PC-9 (cell line): ENCODE data around the gene CYB5D1. TPM values are rescaled to one million over a fixed set of nuclear protein-coding genes. Genes with fewer than 3 reads are reported as not detected.

Experiments used
- BruUV-seq: library from RNA; stranded (reverse); fragments of 400-500 nt; replicated peaks from 2 replicates; lab custom pipeline; 2021; lab: Mats Ljungman, UMichigan
- CTCF ChIA-PET: fragments of 300-600 bp; sonication (Branson Sonifier 250); formaldehyde crosslinking; loops from one replicate; lab custom pipeline; 2022; ENCODE audit warnings: antibody characterized with exemption; lab: Charles Lee
- POLR2A ChIA-PET: fragments of 300-600 bp; sonication (Branson Sonifier 250); formaldehyde crosslinking; loops from one replicate; lab custom pipeline; 2022; ENCODE audit warnings: antibody characterized with exemption; ENCODE audit not compliant: unreplicated experiment; lab: Charles Lee
- DNase-seq, 2 experiments: peaks; one replicate each; pipeline versions ENCODE4 v3.0.0 to v3.0.0-alpha.2; 2015 to 2022; ENCODE audit warnings: mixed read lengths in 1 of 2
- H2AFZ ChIP-seq: fragments of 200-600 bp; sonication (generic); 2 replicates; pipeline ENCODE4 v1.8.1; 2017; ENCODE audit warnings: antibody characterized with exemption
- H3F3A ChIP-seq: fragments of 200-600 bp; sonication (generic); 2 replicates; pipeline ENCODE4 v1.8.1; 2017; ENCODE audit warnings: antibody characterized with exemption, mild to moderate bottlenecking, low read depth; ENCODE audit not compliant: insufficient read depth
- H3K27ac ChIP-seq: fragments of 200-600 bp; sonication (generic); 2 replicates; pipeline ENCODE4 v1.6.1; 2016; ENCODE audit warnings: mixed run types
- H3K27me3 ChIP-seq: fragments of 200-600 bp; sonication (generic); 2 replicates; pipeline ENCODE4 v1.6.1; 2016; ENCODE audit warnings: low read depth, mixed run types; ENCODE audit not compliant: insufficient read depth
- H3K36me3 ChIP-seq: fragments of 200-600 bp; sonication (generic); 2 replicates; pipeline ENCODE4 v1.6.1; 2016; ENCODE audit warnings: low read depth, mixed run types
- H3K4me1 ChIP-seq: fragments of 200-600 bp; sonication (generic); replicated peaks from 2 replicates; pipeline ENCODE4 v1.6.1; 2016; ENCODE audit warnings: mixed run types; ENCODE audit not compliant: insufficient read depth
- H3K4me2 ChIP-seq: fragments of 200-600 bp; sonication (generic); 2 replicates; pipeline ENCODE4 v1.6.1; 2017; ENCODE audit warnings: mixed run types
- H3K4me3 ChIP-seq: fragments of 200-600 bp; sonication (generic); 2 replicates; pipeline ENCODE4 v1.6.1; 2016; ENCODE audit warnings: mixed run types
- H3K79me2 ChIP-seq: fragments of 200-600 bp; sonication (generic); 2 replicates; pipeline ENCODE4 v1.6.1; 2017; ENCODE audit warnings: low read depth, mixed run types
- H3K9me2 ChIP-seq: fragments of 200-600 bp; sonication (generic); 2 replicates; pipeline ENCODE4 v1.8.1; 2017; ENCODE audit warnings: mild to moderate bottlenecking; ENCODE audit not compliant: insufficient read depth
- H3K9me3 ChIP-seq: fragments of 200-600 bp; sonication (generic); 2 replicates; pipeline ENCODE4 v1.8.1; 2016; ENCODE audit warnings: low read depth; ENCODE audit not compliant: insufficient read depth
- H4K20me1 ChIP-seq: fragments of 200-600 bp; sonication (generic); 2 replicates; pipeline ENCODE4 v1.8.1; 2017; ENCODE audit not compliant: insufficient read depth
- CTCF ChIP-seq: fragments of 200-600 bp; sonication (generic); conservative IDR thresholded peaks from 2 replicates; pipeline ENCODE4 v1.6.1; 2017; ENCODE audit warnings: mixed run types, antibody characterized with exemption, mild to moderate bottlenecking, moderate library complexity
- EZH2 ChIP-seq: fragments of 200-600 bp; sonication (generic); IDR thresholded peaks from 2 replicates; pipeline ENCODE4 v1.8.0; 2017; ENCODE audit warnings: antibody characterized with exemption, low read depth
- intact Hi-C: fragments of 100-400 bp; cut with micrococcal nuclease; formaldehyde crosslinking; loops from one replicate; pipeline ENCODE4 v1.10.0; 2022; ENCODE audit not compliant: unreplicated experiment
- total RNA-seq: library from RNA; stranded (reverse); gene quantifications from 2 replicates; pipeline ENCODE4 v1.2.3, GENCODE V29; 2021

The CYB5D1 gene
- total RNA-seq, 1 experiment from 2014 or later = 22.0 TPM

- H3K27ac ChIP-seq = no peak overlapping the region
- no peaks in the 10 kb centered on the region for H3K9me3 ChIP-seq
- intact Hi-C loops = loop anchor here (10.0 kb wide), 1 partner anchor 269 kb away; the partner anchor contains the start of gene MPDU1
- peaks cover 12% of the 10 kb centered on the region for H3K4me1 ChIP-seq
- CTCF ChIA-PET = no interaction called here
- H3F3A ChIP-seq = peaks cover 11% of the 10 kb centered on the region
- BruUV-seq = no TSS peak
- H3K36me3 ChIP-seq = no peaks in the 10 kb centered on the region
- peaks cover 11% of the 10 kb centered on the region for H3K79me2 ChIP-seq
- H4K20me1 ChIP-seq = no peaks in the 10 kb centered on the region
- no peaks in the 10 kb centered on the region for H3K9me2 ChIP-seq
- no peak for DNase-seq
- no peak overlapping the region for H3K4me2 ChIP-seq
- POLR2A ChIA-PET = no interaction called here
- H2AFZ ChIP-seq = no peak overlapping the region
- H3K4me3 ChIP-seq = no peak overlapping the region
- no peak for TF ChIP-seq EZH2
- no peak for TF ChIP-seq CTCF
- H3K27me3 ChIP-seq = no peaks in the 10 kb centered on the region
Measured at GRCh38 chr17:7854078-7854777, 3.6 kb upstream of the CYB5D1 start.

- Histone ChIP-seq H3K4me3 (peak within 1 kb of the TSS; percentile 97), H3K4me1 (peaks cover 13% of the 10 kb centered on the region), H4K20me1 (no peaks in the 10 kb centered on the region), H2AFZ (no peak within 1 kb of the TSS), H3K27me3 (no peaks in the 10 kb centered on the region), H3F3A (peaks cover 11% of the 10 kb centered on the region), H3K27ac (peak within 1 kb of the TSS; percentile 79; the same call in 1 of the 2 replicates), H3K4me2 (peak within 1 kb of the TSS; percentile 97), H3K79me2 (peaks cover 18% of the 10 kb centered on the region), H3K36me3 (no peaks in the 10 kb centered on the region), H3K9me3 (no peaks in the 10 kb centered on the region), H3K9me2 (no peaks in the 10 kb centered on the region)
- BruUV-seq = no TSS peak
- POLR2A ChIA-PET = interaction anchor here (0.5 to 0.7 kb wide), 3 partner anchors 16 to 557 kb away, joined by 4 to 6 read pairs (median 5); no protein-coding TSS in a partner anchor
- intact Hi-C loops = loop anchor here (5.0 to 10.0 kb wide), 2 partner anchors 33 to 270 kb away; partner anchors contain the start of gene MPDU1
- no peak for DNase-seq
- CTCF ChIA-PET = interaction anchor here (0.6 kb wide), 1 partner anchor 185 kb away, joined by 7 read pairs; no protein-coding TSS in a partner anchor
- TF ChIP-seq EZH2 (no peak), CTCF (no peak)
Measured at GRCh38 chr17:7854851-7855659, 2.7 kb upstream of the CYB5D1 start, which contains the start of gene TMEM88. TSS of gene TMEM88 (plus strand) at chr17:7855066. CDS start at chr17:7855075, 9 bp downstream.

DNA sequence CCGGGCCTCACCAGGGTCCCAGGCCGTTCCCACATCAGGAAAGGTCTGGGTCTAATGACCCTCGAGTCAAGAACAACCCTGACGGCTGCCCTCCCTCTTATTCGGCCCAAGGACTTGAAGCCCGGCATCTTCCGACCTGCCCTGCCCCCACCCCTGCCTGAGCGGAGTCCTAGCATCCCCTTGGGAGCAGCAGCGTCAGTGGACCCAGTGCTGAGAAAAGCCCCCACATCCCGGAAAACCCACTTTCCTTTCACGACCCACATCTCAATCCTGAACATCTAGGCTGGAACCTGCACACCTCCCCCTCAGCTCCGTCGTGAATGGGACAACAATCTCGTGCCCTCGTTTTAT, 2.2 kb upstream of the CYB5D1 start:
- Histone ChIP-seq H3K4me2 (peak overlapping the region; percentile 97), H3K27me3 (no peaks in the 10 kb centered on the region), H2AFZ (no peak overlapping the region), H3K4me1 (peaks cover 13% of the 10 kb centered on the region), H3K27ac (peak overlapping the region; percentile 79; the same call in 1 of the 2 replicates), H3K9me2 (no peaks in the 10 kb centered on the region), H3K79me2 (peaks cover 18% of the 10 kb centered on the region), H4K20me1 (no peaks in the 10 kb centered on the region), H3K4me3 (peak overlapping the region; percentile 97), H3F3A (peaks cover 11% of the 10 kb centered on the region), H3K9me3 (no peaks in the 10 kb centered on the region), H3K36me3 (no peaks in the 10 kb centered on the region)
- CTCF ChIA-PET = interaction anchor here (0.6 to 0.9 kb wide), 2 partner anchors 11 to 186 kb away, joined by 3 to 7 read pairs; no protein-coding TSS in a partner anchor
- no TSS peak for BruUV-seq
- intact Hi-C loops = loop anchor here (5.0 to 10.0 kb wide), 2 partner anchors 33 to 271 kb away; partner anchors contain the start of gene MPDU1
- TF ChIP-seq EZH2 (no peak), CTCF (no peak)
- POLR2A ChIA-PET = interaction anchor here (0.5 to 0.7 kb wide), 3 partner anchors 15 to 557 kb away, joined by 4 to 6 read pairs (median 5); no protein-coding TSS in a partner anchor
- DNase-seq = no peak
